H1 (cell line): ENCODE data around the gene LARGE2. TPM values are rescaled to one million over a fixed set of nuclear protein-coding genes. Genes with fewer than 3 reads are reported as not detected.

Source experiments
- CTCF ChIA-PET: fragments of 300-600 bp; sonication (Branson Sonifier 250); formaldehyde crosslinking; loops from one replicate; lab custom pipeline; 2021; ENCODE audit not compliant: partially characterized antibody; lab: Charles Lee
- POLR2A ChIA-PET: fragments of 300-600 bp; sonication (Branson Sonifier 250); formaldehyde crosslinking; loops from one replicate; lab custom pipeline; 2021; ENCODE audit warnings: inconsistent platforms; ENCODE audit not compliant: partially characterized antibody; lab: Charles Lee
- DNase-seq, 2 experiments: peaks; one replicate each; pipeline versions ENCODE4 v3.0.0 to v3.0.0-alpha.2; 2010 to 2022; ENCODE audit warnings: low spot score in 2 of 2, low read depth in 1 of 2, mixed read lengths in 1 of 2
- FAIRE-seq: peaks from 2 replicates; lab custom pipeline; 2011; peaks lifted over from hg19 to GRCh38; lab: Jason Lieb, UNC
- H2AFZ ChIP-seq: 2 replicates; pipeline ENCODE4 v1.8.1; 2012; ENCODE audit warnings: low read length, inconsistent platforms
- H2AK5ac ChIP-seq: 2 replicates; pipeline ENCODE4 v1.6.1; 2013; ENCODE audit warnings: low read depth, low read length
- H2BK120ac ChIP-seq: replicated peaks from 2 replicates; pipeline ENCODE3; 2013; ENCODE audit warnings: low read depth, low read length, inconsistent platforms
- H2BK12ac ChIP-seq: 2 replicates; pipeline ENCODE4 v1.6.1; 2013; ENCODE audit warnings: low read depth, low read length
- H2BK15ac ChIP-seq: 2 replicates; pipeline ENCODE4 v1.6.1; 2013; ENCODE audit warnings: low read length
- H2BK20ac ChIP-seq: 2 replicates; pipeline ENCODE4 v1.6.1; 2013; ENCODE audit warnings: low read length
- H2BK5ac ChIP-seq: 2 replicates; pipeline ENCODE4 v1.6.1; 2013; ENCODE audit warnings: low read depth, low read length
- H3K14ac ChIP-seq: 2 replicates; pipeline ENCODE4 v1.6.1; 2013; ENCODE audit warnings: inconsistent platforms; ENCODE audit not compliant: insufficient read length
- H3K18ac ChIP-seq: 2 replicates; pipeline ENCODE4 v1.6.1; 2013; ENCODE audit warnings: low read length; ENCODE audit errors: extremely low read depth
- H3K23ac ChIP-seq: 2 replicates; pipeline ENCODE4 v1.6.1; 2013; ENCODE audit warnings: inconsistent platforms; ENCODE audit not compliant: insufficient read length
- H3K23me2 ChIP-seq: 2 replicates; pipeline ENCODE4 v1.6.1; 2013; ENCODE audit warnings: low read depth, low read length
- H3K27ac ChIP-seq: 2 replicates; pipeline ENCODE4 v1.6.1; 2011; ENCODE audit warnings: low read depth, low read length, inconsistent platforms
- H3K27me3 ChIP-seq, 4 experiments: replicated peaks in 1 of 4; 1 replicate in 1 of 4; 2 replicates in 3 of 4; pipeline versions ENCODE4 v1.6.1 to v1.8.1; 2011 to 2013; ENCODE audit warnings: low read length in 3 of 4, mild to moderate bottlenecking in 3 of 4, inconsistent platforms in 2 of 4, mixed read lengths in 2 of 4, moderate library complexity in 1 of 4; ENCODE audit not compliant: control insufficient read depth in 3 of 4, insufficient read depth in 3 of 4; ENCODE audit errors: extremely low read depth in 1 of 4
- H3K36me3 ChIP-seq, 4 experiments: 2 replicates each; pipeline versions ENCODE4 v1.6.1 to v1.8.1; 2011 to 2013; ENCODE audit warnings: mild to moderate bottlenecking in 4 of 4, low read length in 3 of 4, moderate library complexity in 2 of 4, control low read depth in 1 of 4, inconsistent platforms in 1 of 4; ENCODE audit not compliant: insufficient read depth in 4 of 4, control insufficient read depth in 2 of 4
- H3K4ac ChIP-seq: replicated peaks from 2 replicates; pipeline ENCODE3; 2013; ENCODE audit warnings: low read length, low read depth, mixed read lengths, inconsistent platforms; ENCODE audit not compliant: insufficient read length
- H3K4me1 ChIP-seq, 4 experiments: replicated peaks in 1 of 4; 1 replicate in 1 of 4; 2 replicates in 3 of 4; pipeline versions ENCODE4 v1.6.1 to v1.8.1; 2011 to 2013; ENCODE audit warnings: low read length in 3 of 4, inconsistent platforms in 2 of 4, mixed read lengths in 1 of 4; ENCODE audit not compliant: insufficient read depth in 4 of 4, control insufficient read depth in 3 of 4
- H3K4me2 ChIP-seq, 2 experiments: 2 replicates each; pipeline versions ENCODE4 v1.6.1 to v1.8.1; 2011 to 2013; ENCODE audit warnings: low read depth in 2 of 2, low read length in 2 of 2, control low read depth in 1 of 2, inconsistent platforms in 1 of 2, mild to moderate bottlenecking in 1 of 2; ENCODE audit not compliant: insufficient read depth in 1 of 2
- H3K4me3 ChIP-seq, 4 experiments: fragments of 200-600, 300-600 bp in 1 of 4; sonication (generic), shearing (Covaris generic), sonication (Bioruptor Twin) in 1 of 4; 2 replicates each; pipeline versions ENCODE4 v1.5.1 to v1.8.1; 2011 to 2016; ENCODE audit warnings: low read length in 4 of 4, low read depth in 3 of 4, control low read depth in 2 of 4, inconsistent platforms in 2 of 4, mild to moderate bottlenecking in 2 of 4, mixed read lengths in 1 of 4, moderate library complexity in 1 of 4; ENCODE audit not compliant: insufficient read depth in 2 of 4; ENCODE audit errors: extremely low read depth in 1 of 4
- H3K56ac ChIP-seq: replicated peaks from 2 replicates; pipeline ENCODE3; 2013; ENCODE audit warnings: low read depth, mild to moderate bottlenecking, mixed read lengths, low read length, inconsistent platforms; ENCODE audit not compliant: insufficient read length
- H3K79me1 ChIP-seq: 2 replicates; pipeline ENCODE4 v1.6.1; 2013; ENCODE audit warnings: low read depth, low read length, control low read depth
- H3K79me2 ChIP-seq, 2 experiments: 2 replicates each; pipeline versions ENCODE4 v1.6.1 to v1.8.1; 2012 to 2013; ENCODE audit warnings: low read length in 2 of 2, mild to moderate bottlenecking in 2 of 2, inconsistent platforms in 1 of 2; ENCODE audit not compliant: insufficient read depth in 2 of 2, control insufficient read depth in 1 of 2
- H3K9ac ChIP-seq, 4 experiments: replicated peaks in 1 of 4; 1 replicate in 1 of 4; 2 replicates in 3 of 4; pipeline versions ENCODE4 v1.6.1 to v1.8.1; 2011 to 2013; ENCODE audit warnings: low read depth in 3 of 4, low read length in 3 of 4, control low read depth in 2 of 4, mild to moderate bottlenecking in 2 of 4, moderate library complexity in 2 of 4, inconsistent platforms in 1 of 4; ENCODE audit errors: extremely low read depth in 1 of 4
- H3K9me3 ChIP-seq, 2 experiments: 2 replicates each; pipeline versions ENCODE4 v1.6.1 to v1.8.1; 2012 to 2013; ENCODE audit warnings: mild to moderate bottlenecking in 2 of 2, moderate library complexity in 2 of 2, control low read depth in 1 of 2, inconsistent platforms in 1 of 2, low read depth in 1 of 2, low read length in 1 of 2, mixed read lengths in 1 of 2; ENCODE audit not compliant: insufficient read depth in 2 of 2
- H4K20me1 ChIP-seq, 2 experiments: replicated peaks in 1 of 2; 2 replicates each; pipeline versions ENCODE3 to v1.8.1; 2011 to 2013; ENCODE audit warnings: inconsistent platforms in 2 of 2, low read length in 2 of 2, mild to moderate bottlenecking in 1 of 2; ENCODE audit not compliant: insufficient read depth in 2 of 2, control insufficient read depth in 1 of 2
- H4K5ac ChIP-seq: 2 replicates; pipeline ENCODE4 v1.6.1; 2013; ENCODE audit warnings: low read length, low read depth, mixed read lengths, inconsistent platforms; ENCODE audit not compliant: insufficient read length
- H4K8ac ChIP-seq: 2 replicates; pipeline ENCODE4 v1.8.0; 2013; ENCODE audit warnings: mild to moderate bottlenecking, moderate library complexity, low read length, inconsistent platforms; ENCODE audit not compliant: insufficient read depth; ENCODE audit errors: extremely low read depth
- H4K91ac ChIP-seq: replicated peaks from 2 replicates; pipeline ENCODE3; 2013; ENCODE audit warnings: low read length, mixed read lengths, inconsistent platforms; ENCODE audit not compliant: insufficient read length
- POLR2A ChIP-seq, 2 experiments: IDR thresholded peaks; 1 replicate in 1 of 2; 2 replicates in 1 of 2; pipeline ENCODE4 v1.6.1; 2011; ENCODE audit warnings: low read depth in 2 of 2, low read length in 2 of 2, mild to moderate bottlenecking in 2 of 2; ENCODE audit errors: control extremely low read depth in 1 of 2
- SIN3A ChIP-seq, 2 experiments: IDR thresholded peaks in 1 of 2; conservative IDR thresholded peaks in 1 of 2; 2 replicates each; pipeline ENCODE4 v1.6.1; 2011 to 2012; ENCODE audit warnings: low read length in 2 of 2, improper control_type of control experiment in 1 of 2, low read depth in 1 of 2, mild to moderate bottlenecking in 1 of 2
- USF2 ChIP-seq: IDR thresholded peaks from 2 replicates; pipeline ENCODE4 v1.6.1; 2011; ENCODE audit warnings: low read length, improper control_type of control experiment
- WGBS, 2 experiments: shearing (Covaris generic) in 1 of 2; methylation state at CpG; one replicate each; pipeline versions ENCODE4 v1.1.6 to v1.1.7; 2013 to 2015; ENCODE audit warnings: low lambda C conversion rate in 2 of 2, mixed read lengths in 2 of 2, inconsistent platforms in 1 of 2, low coverage in 1 of 2, missing lambda C conversion rate in 1 of 2; ENCODE audit not compliant: insufficient replicate concordance in 2 of 2, insufficient coverage in 1 of 2, insufficient read length in 1 of 2; ENCODE audit errors: extremely low coverage in 1 of 2, missing lambda C conversion rate in 1 of 2; 5-methylcytosine and 5-hydroxymethylcytosine counted together
- polyA plus RNA-seq, 7 experiments: library from polyadenylated mRNA; depleted of rRNA in 3 of 7; stranded (reverse) in 5 of 7; unstranded in 2 of 7; fragments of >200 nt in 5 of 7; fragments of 200-250 nt in 2 of 7; gene quantifications; 1 replicate in 5 of 7; 2 replicates in 1 of 7; 4 replicates in 1 of 7; pipeline versions ENCODE4 v1.2.1 to v1.2.3, GENCODE V29; 2011 to 2013; ENCODE audit warnings: missing spikeins in 2 of 7, mixed read lengths in 2 of 7
- total RNA-seq: library from RNA; stranded (reverse); fragmentation: NEBNext Ultra II Directional; extraction: Animal tissue kit (Norgen Biotek cat#: 25700); gene quantifications from 2 replicates; pipeline ENCODE4 v1.2.1, GENCODE V29; 2021

Gene LARGE2
- total and polyA plus RNA-seq, 2 of the 8 experiments (the other 6 are each of a cell fraction or from before 2014, with no cell fraction given), result 111 to 137 TPM

- no peaks in the 10 kb centered on the region for H3K4me1 ChIP-seq
- no peak overlapping the region for H2AFZ ChIP-seq
- no peak overlapping the region for H2AK5ac ChIP-seq
- H2BK120ac ChIP-seq, result no peak overlapping the region
- H3K23me2 ChIP-seq, result no peaks in the 10 kb centered on the region
- no peak overlapping the region for H4K8ac ChIP-seq
- TF ChIP-seq POLR2A (IDR thresholded peaks at IDR 0.05; ENCODE audit: control extremely low read depth in 1 of 2, low read depth in 2 of 2, low read length in 2 of 2), result no peak
- TF ChIP-seq SIN3A (conservative IDR thresholded peaks at IDR 0.05 in 1 of 2, IDR thresholded peaks at IDR 0.05 in 1 of 2; ENCODE audit: low read depth in 1 of 2, low read length in 2 of 2), result no peak
- no peak for TF ChIP-seq USF2
- H4K5ac ChIP-seq, result no peak overlapping the region
- no peak overlapping the region for H4K91ac ChIP-seq
- no peak overlapping the region for H2BK15ac ChIP-seq
- POLR2A ChIA-PET, result interaction anchor here (0.8 to 13.6 kb wide), 4 partner anchors 8 to 17 kb away, joined by 3 to 115 read pairs (median 6); partner anchors contain the start of genes LARGE2 and PEX16
- no peak overlapping the region for H2BK20ac ChIP-seq
- no peak overlapping the region for H3K14ac ChIP-seq
- no peak for DNase-seq
- H3K9me3 ChIP-seq, result no peaks in the 10 kb centered on the region
- H3K79me1 ChIP-seq, result peaks cover 2% of the 10 kb centered on the region; the same call in 1 of the 2 replicates
- H2BK5ac ChIP-seq, result no peak overlapping the region
- no peak overlapping the region for H3K4ac ChIP-seq
- H3K27ac ChIP-seq, result no peak overlapping the region
- peaks cover 0 to 5% of the 10 kb centered on the region in 2 experiments for H4K20me1 ChIP-seq
- H2BK12ac ChIP-seq, result no peak overlapping the region
- no peak overlapping the region for H3K23ac ChIP-seq
- H3K9ac ChIP-seq, result no peak overlapping the region
- H3K4me3 ChIP-seq, result no peak overlapping the region
- H3K56ac ChIP-seq, result no peak overlapping the region
- no peaks in the 10 kb centered on the region for H3K27me3 ChIP-seq
- H3K4me2 ChIP-seq, result no peak overlapping the region
- peaks cover 9 to 39% (median 27%) of the 10 kb centered on the region in 4 experiments for H3K36me3 ChIP-seq
- WGBS, 2 experiments, result 94% methylated on average over 8 of the region's 8 CpGs; no CpG with 5 or more reads in 1 of the 2 experiments
- H3K79me2 ChIP-seq, result no peaks in the 10 kb centered on the region
- FAIRE-seq, result no peak
- CTCF ChIA-PET, result interaction anchor here (0.6 to 2.4 kb wide), 4 partner anchors 32 to 119 kb away, joined by 3 to 8 read pairs (median 4); no protein-coding TSS in a partner anchor
- no peak overlapping the region for H3K18ac ChIP-seq
Measured at GRCh38 chr11:45932217-45932616, 9.8 kb downstream of the LARGE2 start.
